HCT116 (cell line): ENCODE data around the gene PLD5.

Source experiments
- ATF3 ChIP-seq: IDR thresholded peaks from 2 replicates; pipeline ENCODE4 v1.6.1; 2012
- CTCF ChIP-seq, 3 experiments: fragments of 200-600 bp in 1 of 3; sonication (generic) in 1 of 3; IDR thresholded peaks in 2 of 3; conservative IDR thresholded peaks in 1 of 3; 2 replicates each; pipeline ENCODE4 v1.5.1; 2012 to 2017; ENCODE audit warnings: low read depth in 2 of 3, low read length in 2 of 3, antibody characterized with exemption in 1 of 3, borderline replicate concordance in 1 of 3, control low read depth in 1 of 3, mild to moderate bottlenecking in 1 of 3, mixed read lengths in 1 of 3, mixed run types in 1 of 3, moderate library complexity in 1 of 3; ENCODE audit not compliant: insufficient read depth in 1 of 3
- EZH2 ChIP-seq: fragments of 200-600 bp; sonication (generic); IDR thresholded peaks from 2 replicates; pipeline ENCODE4 v1.6.1; 2017; ENCODE audit warnings: antibody characterized with exemption, mixed run types
- POLR2A ChIP-seq: IDR thresholded peaks from 2 replicates; pipeline ENCODE4 v1.7.0; 2011; ENCODE audit warnings: borderline replicate concordance; ENCODE audit not compliant: insufficient read depth, insufficient read length; ENCODE audit errors: extremely low read depth
- POLR2AphosphoS5 ChIP-seq: IDR thresholded peaks from 2 replicates; pipeline ENCODE4 v1.6.1; 2011; ENCODE audit warnings: mild to moderate bottlenecking, low read depth, low read length, moderate library complexity
- SIN3A ChIP-seq: IDR thresholded peaks from 2 replicates; pipeline ENCODE4 v1.6.1; 2012; ENCODE audit warnings: low read depth
- TCF7L2 ChIP-seq: IDR thresholded peaks from 2 replicates; pipeline ENCODE4 v1.7.0; 2011; ENCODE audit warnings: borderline replicate concordance, inconsistent platforms; ENCODE audit not compliant: insufficient read depth, insufficient read length; ENCODE audit errors: extremely low read depth
- YY1 ChIP-seq: IDR thresholded peaks from 2 replicates; pipeline ENCODE4 v1.6.1; 2011; ENCODE audit warnings: low read length, low read depth, moderate library complexity, mild to moderate bottlenecking; ENCODE audit not compliant: insufficient replicate concordance; ENCODE audit errors: extremely low read depth

GRCh38 chr1:242178924-242179708, 345.4 kb downstream of the PLD5 start:
- TF ChIP-seq POLR2AphosphoS5 (no peak), CTCF (IDR thresholded peaks at IDR 0.05 in 2 of 3, conservative IDR thresholded peaks at IDR 0.05 in 1 of 3; ENCODE audit: borderline replicate concordance in 1 of 3, insufficient read depth in 1 of 3, low read depth in 2 of 3, low read length in 2 of 3) (no peak), SIN3A (no peak), POLR2A (no peak), YY1 (no peak), TCF7L2 (no peak), ATF3 (no peak), EZH2 (no peak)
